Astrocyte (in vitro differentiated cells and primary cell): Measurements from ENCODE around the gene INVS.

Experiments
- CTCF ChIP-seq: IDR thresholded peaks from 2 replicates; pipeline ENCODE4 v1.5.1; 2011; ENCODE audit warnings: low read depth, mild to moderate bottlenecking, inconsistent platforms, low read length, moderate library complexity; ENCODE audit not compliant: insufficient read depth
- EZH2 ChIP-seq: IDR thresholded peaks from 2 replicates; pipeline ENCODE4 v1.6.1; 2012; ENCODE audit warnings: mild to moderate bottlenecking, low read length, inconsistent platforms; ENCODE audit not compliant: insufficient read depth

- TF ChIP-seq CTCF, result peak; percentile 87
- no peak for TF ChIP-seq EZH2
Observed at GRCh38 chr9:100322954-100323536, 224.0 kb downstream of the INVS start.
